HG03103 (cell line): ENCODE data around the gene PCTP.

Experiments
- ATAC-seq: cut with Tn5 transposase; IDR thresholded peaks from one replicate; pipeline ENCODE4 v1.9.1; 2021; ENCODE audit warnings: low read depth; ENCODE audit not compliant: unreplicated experiment

Gene PCTP

GRCh38 chr17:55727275-55727674, 23.6 kb upstream of the PCTP start:
- no peak for ATAC-seq

DNA sequence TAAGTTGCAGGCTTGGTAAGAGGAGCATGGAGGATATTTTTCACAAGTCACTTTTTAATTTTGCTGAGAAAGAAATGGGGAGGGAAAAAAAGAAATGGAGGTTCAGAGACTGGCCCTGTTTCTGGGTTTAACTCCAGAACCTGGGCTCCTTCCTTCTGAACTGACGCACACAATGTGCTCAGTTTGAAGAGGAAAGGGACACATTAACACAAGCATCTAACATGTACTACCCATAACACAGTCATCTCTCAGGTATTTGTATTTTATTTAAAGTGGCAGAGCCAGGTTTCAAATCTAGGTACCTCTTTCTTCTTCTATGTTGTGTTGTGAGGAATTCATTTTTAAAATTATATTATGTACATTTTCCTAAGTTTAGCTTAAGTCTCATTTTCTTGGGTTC, 22.9 kb upstream of the PCTP start:
- ATAC-seq = no peak

- ATAC-seq = no peak
Observed at GRCh38 chr17:55728361-55728760, 22.5 kb upstream of the PCTP start.

DNA sequence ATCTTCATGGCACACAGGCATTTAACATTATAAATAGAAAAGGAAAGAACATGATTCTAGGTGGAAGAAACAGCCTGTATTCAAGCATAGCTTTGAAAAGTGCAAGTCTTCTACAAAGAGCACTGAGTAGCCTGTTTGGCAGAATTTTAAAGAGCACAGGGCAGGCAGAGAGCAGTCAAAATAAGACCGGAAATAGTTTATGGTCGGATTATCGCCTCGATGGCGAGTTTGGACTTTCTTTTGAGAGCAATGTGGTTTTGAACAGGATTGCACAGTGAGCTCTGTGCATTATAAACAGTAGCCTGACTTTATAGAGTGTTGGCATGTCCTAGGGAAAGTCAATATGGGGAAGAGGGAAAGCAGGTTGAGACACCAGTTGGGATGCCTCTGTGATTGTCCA, 22.0 kb upstream of the PCTP start:
- ATAC-seq = no peak

DNA sequence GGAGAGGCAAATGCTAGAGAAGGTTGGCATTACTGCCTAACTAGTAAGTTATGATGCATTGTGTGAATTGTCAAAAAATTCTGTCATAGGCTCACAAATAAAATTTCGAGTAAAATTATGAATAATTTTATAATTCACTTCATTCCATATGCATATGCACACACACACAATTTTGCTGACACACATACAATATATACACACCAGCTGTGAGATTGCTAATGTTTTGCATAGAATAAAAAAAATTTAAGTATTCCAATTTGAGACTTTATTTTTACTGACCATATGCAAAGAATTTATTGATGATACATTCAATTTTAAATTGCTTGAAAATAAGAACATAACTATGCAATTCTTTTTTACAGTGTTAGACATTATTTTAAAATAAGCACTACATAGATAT, 21.4 kb upstream of the PCTP start:
- no peak for ATAC-seq

DNA sequence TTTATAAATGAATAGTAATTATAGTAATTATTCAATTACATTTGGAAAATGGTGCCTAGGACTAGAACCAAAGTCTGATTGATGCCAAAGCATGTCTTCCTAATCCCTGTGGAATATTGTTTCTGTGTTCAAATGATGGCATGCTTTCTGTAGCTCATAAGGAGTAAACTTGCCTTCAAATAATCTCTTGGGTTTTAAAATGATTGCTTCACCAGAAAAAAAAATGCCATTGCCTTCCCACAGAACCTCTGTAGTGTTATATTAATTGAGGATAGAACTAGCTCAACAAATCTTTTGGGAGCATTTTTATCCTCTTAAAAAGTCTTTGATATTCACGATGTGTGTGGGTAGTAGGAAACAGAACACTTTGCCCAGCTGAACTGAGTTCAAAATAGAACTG, 20.5 kb upstream of the PCTP start:
- ATAC-seq = no peak

DNA sequence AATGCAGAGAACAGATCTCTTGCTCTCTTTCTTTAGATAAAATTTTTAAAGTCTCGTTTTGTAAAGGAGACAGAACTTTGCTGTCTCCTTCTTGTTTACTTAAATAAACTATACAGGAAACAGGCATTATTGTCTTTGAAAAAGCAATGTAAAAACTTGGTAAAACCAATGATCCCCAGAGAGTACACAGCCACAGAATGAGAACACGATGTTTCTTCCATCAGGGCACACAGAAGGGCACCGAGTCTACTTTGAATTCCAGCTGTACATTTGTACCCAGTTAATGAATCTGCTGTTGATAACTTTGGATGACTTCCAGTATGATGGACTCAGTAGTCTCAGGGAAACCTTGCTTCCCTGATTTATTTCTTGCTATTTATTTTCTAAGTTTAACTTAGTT, 20.0 kb upstream of the PCTP start:
- no peak for ATAC-seq

GRCh38 chr17:55731586-55732250, 19.1 kb upstream of the PCTP start:
- no peak for ATAC-seq

- ATAC-seq = no peak
Observed at GRCh38 chr17:55734128-55734781, 16.6 kb upstream of the PCTP start.

DNA sequence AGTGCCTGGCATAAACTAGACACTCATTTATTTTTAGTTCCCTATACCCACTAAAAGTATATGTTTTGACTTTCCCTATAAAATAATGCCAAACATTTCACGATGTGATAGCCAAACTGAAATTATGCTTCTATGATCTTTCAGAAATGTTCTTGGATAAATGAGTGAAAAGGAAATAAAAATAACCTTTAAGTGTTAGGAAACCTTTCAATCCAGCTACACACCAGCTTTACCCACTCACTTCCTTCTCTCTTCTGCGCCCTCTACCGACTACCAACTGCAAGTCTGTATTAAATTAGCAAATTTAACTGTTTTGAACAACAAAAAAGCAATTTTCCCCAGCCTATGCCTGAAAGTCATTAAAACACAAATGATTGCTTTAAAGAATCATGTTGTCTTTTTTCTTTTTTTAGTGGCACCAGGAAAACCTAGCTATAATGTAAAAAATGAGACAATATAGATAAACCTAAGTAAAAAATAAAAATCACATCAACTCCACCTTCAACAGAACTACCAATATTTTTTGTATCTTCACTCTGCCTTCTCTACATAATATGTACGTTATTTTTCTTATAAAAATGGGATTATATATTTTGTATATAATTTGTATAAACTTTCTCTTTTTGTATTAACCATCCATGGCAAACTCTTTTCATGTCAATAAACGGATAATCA, 15.0 kb upstream of the PCTP start:
- ATAC-seq = no peak

DNA sequence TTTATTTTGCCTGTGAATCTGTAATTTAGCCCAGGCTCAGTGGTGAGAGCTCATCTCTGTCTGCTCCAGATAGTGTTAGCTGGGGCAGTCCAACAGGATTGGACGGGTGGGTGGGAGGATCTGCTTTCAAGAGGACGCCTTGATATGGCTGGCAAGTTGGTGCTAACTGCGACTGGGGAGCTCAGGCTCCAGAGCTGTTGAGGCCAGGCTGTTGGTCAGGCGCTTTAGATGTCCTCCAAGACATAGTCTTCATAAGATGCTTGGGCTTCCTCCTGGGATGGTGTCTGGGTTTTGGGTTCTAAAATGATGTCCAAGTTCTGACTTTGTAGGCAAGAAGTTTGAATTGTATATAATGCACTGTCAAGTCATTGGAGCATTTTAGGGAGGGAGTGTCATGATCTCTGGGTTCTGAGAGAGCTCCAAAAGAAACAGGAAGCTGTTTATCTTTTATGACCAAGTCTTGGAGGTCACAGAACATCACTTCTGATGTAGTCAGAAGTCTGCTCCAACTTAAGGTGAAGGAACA, 12.8 kb upstream of the PCTP start:
- ATAC-seq = no peak

GRCh38 chr17:55740511-55741355, 10.1 kb upstream of the PCTP start:
- no peak for ATAC-seq

DNA sequence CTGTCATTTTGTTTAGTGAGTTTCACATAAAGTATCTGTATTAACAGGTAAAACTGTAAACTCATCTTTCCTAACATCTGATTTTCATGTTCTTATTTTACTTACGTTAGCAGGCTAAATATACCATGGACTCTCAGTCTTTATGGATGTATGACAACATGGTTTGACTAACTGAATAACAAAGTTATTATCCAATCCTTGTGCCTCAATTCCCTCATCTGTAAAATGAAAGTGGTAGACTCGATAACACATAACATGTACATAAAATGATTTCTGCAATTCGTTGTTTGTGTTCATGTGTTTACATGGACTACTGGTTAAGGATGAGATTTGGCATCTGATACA, 9.5 kb upstream of the PCTP start:
- no peak for ATAC-seq

DNA sequence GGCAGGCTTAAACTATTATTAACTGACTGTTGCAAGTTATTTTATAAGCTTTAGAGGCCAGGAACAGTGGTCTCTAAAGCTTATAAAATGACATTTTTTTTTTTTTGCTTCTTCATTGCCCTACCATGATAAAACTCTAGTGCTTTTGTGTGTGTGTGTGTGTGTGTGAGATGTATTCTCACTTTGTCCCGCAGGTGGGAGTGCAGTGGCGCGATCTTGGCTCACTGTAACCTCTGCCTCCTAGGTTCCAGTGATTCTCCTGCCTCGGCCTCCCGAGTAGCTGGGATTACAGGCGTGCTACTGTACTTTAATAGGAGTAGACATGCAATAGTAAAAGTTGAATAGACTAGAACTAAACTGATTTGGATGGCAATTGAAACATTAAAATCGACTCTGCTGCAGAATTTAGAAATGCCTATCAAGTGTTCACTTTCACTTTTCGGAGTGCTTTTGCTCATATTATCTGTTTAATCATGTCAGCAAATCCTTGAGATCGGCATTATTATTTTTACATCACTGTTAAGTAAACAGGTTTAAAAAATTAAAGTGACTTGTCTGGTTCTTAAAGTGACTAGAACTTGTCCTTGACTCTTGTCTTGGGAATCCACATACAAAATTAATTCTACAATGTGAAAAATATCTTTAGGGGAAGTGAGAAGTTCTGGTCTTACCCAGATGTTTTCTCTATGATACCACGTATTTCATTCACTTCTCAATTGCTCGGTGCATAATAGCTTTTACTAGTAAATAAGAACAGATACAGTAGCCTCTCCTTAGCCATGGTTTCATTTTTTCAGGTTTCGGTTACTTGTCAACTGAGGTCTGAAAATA, 8.4 kb upstream of the PCTP start:
- peak; percentile 93 for ATAC-seq

DNA sequence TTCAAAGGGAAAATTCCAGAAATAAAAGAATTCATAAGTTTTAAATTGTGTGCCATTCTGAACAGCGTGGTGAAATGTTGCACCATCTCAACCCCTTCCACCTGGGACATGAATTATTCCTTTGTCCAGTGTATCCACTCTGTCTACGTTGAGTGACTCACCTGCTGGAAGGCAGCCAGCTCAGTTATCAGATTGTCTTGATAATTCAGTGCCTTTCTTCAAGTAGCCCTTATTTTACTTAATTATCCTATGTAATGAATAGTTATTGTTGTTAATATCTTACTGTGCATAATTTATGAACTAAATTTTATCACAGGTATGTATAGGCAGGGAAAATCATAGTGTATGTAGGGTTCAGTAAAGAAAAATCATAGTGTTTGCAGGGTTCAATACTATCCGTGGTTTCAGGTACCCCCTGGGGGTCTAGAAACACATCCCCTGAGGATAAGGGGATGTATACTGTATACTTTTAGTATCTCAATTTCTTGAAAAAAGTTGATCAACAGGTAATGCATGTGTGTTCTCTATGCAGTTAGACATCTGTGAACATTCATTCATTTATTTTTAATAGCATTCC, 7.7 kb upstream of the PCTP start:
- ATAC-seq = peak; percentile 32

DNA sequence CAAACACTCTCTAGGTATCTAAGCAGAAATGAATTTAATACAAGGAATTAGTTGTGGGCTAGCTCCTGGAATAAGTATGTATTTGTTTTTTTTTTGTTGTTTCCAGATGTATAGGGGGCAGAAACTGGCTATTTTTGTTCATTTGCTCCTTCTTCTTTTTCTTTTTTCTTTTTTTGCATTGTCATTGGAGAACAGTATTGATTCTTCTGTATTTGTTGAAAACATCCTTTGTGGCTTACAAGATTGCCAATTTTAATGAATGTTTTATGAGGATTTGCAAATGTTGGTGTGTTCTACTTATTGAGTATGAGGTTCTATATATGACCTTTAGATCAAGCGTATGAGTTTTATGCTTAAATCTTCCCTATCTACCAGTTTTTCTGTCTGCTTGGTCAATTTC, 5.6 kb upstream of the PCTP start:
- no peak for ATAC-seq

- ATAC-seq = no peak
Observed at GRCh38 chr17:55746466-55746865, 4.4 kb upstream of the PCTP start.

- ATAC-seq = no peak
Observed at GRCh38 chr17:55747209-55747608, 3.6 kb upstream of the PCTP start.

GRCh38 chr17:55748841-55749240, 2.0 kb upstream of the PCTP start:
- no peak for ATAC-seq

DNA sequence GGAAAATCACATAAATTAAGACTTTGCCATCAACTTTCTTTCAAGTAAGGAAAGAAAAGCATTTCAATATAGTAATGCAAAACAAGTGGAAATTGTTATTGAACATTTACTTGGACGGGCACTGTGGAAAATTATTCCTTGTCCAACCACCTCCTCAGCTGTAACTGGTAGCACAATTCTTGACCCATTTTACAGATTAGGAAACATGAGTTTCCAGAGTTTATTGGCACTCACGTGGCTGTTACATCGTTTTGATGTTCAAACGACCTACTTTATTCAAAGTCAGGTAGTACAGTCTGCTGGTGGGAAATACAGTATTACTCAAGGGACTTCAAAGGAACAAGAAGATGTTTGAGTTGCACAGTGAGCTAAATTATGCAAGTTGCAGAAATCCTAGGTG, 866 bp upstream of the PCTP start:
- no peak for ATAC-seq
